Stimulated activated CD4-positive, alpha-beta T cell treated with anti-CD3 and anti-CD28 coated beads, TNF-alpha, amount 100 ng/mL, for 24 hours (primary cell): ENCODE data around the gene RNF212B.
A peak's percentile ranks its signal among the peaks of the same experiment; 100 is the strongest.

Experiments
- DNase-seq, 3 experiments: peaks; one replicate each; pipeline ENCODE4 v3.0.0-alpha.2; 2020; ENCODE audit warnings: low read depth in 3 of 3

The RNF212B gene

DNA sequence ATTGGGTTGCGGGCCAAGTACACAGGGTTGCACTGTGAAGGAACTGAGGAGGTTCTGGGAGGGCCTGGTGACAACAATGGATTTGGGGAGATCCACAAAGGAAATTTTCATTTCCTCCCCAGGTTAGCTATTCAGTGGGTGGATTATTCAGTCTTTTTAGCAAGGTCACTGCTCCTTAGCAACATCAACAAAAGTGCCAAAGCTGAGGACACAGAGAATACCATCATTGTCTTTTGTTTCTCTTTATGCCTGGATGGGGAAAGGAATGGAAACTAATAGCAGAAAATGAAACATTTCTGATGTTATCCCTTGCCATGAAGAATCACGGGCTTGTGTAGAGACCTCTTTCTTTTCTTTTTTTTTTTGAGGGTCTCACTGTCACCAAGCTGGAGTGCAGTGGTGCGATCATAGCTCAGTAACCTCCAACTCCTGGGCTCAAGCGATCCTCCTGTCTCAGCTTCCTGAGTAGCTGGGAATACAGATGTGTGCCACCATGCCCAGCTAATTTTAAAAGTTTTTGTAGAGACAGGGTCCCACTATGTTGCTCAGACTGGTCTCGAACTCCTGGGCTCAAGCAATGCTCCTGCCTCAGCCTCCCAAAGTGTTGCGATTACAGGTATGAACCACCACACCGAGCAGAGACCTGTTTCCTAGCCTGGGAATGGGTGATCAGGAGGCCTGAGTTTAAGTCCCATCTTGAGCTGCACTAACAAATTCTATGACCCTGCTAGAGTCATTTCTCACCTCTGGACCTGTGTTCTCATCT lies 58.5 kb downstream of the RNF212B start:
- no peak for DNase-seq

DNA sequence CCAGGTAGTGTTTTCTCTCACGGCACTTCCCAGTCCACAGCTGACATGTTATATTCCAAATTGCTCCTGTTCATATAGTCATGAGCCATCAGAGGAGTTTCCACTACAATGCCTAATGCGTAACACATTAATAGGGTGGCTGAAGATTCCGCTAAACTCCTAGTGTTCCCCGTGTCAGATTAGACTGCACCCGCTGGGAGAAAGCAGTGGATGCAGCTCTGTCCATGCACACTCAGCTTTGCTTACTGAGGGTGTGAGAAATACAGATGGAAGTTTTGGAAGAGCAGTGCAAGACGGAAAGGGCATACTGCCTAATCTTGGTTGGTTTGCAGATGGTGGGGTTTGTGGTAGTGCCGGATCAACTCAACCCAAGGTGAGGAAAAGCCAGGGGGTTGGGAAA lies 59.4 kb downstream of the RNF212B start:
- DNase-seq: no peak

DNA sequence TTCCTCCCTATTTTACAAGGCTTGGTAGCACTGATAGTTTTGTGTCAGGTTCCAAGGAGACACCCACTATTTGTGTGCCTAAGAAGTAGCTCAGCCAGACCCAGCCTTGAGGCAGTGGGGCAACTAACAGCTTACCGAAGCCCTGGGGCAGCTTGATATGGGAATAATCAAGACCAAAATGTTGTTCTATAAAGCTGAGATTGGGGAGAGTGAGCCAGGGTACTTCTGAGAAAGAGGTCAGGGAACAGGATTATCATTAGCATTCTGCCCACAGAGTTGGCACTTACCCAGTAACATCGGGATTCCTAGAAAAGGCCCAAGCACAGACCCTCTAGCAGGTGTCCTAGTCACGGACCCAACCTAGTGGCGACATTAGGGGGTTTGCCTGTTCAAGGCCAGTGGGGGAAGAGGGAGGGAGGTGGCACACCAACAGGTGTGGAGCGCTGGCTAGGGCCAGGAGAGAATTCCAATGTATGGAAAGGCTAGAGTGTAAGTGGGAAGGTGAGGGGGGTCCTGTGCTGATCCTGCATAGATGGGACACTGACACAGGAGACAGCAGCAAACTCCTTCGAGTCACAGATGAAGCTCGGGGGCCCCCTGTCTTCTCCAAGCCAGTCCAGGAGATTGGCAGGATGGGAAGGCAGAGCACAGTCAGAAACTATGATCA lies 60.0 kb downstream of the RNF212B start:
- DNase-seq: no peak

DNA sequence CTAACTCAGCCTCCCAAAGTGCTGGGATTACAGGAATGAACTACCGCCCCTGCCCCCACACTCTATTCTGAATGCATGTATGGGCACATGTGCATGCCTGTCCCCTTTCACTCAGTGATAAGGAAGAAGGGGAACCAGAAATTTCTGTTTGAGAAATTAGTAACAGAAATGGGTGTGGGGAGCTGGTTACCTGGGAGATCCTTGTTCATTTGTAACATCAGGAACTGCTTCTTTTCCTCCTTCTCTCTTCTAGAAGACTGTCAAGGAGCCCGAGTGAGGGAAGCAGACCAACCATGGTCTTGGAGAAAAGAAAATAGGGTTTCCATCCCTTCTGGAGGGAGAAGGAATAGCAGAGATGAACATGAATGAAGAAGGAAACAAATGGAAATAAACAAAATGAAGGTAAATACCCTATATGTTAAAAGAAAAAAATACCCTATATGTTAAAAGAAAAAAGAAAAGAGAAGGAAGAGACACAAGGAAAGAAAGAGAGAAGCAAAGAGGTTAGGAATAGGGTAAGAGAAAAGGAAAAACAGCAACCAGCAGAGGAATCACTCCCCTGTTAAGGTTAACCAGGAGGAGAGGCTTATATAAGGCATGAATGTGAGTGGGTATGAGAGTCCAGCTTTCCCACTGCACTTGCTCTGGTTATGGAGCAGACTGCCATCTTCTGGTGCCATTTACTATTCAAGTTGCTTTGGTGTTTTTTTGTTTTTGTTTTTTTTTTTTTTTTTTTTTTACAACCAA lies 61.6 kb downstream of the RNF212B start:
- no peak for DNase-seq

DNA sequence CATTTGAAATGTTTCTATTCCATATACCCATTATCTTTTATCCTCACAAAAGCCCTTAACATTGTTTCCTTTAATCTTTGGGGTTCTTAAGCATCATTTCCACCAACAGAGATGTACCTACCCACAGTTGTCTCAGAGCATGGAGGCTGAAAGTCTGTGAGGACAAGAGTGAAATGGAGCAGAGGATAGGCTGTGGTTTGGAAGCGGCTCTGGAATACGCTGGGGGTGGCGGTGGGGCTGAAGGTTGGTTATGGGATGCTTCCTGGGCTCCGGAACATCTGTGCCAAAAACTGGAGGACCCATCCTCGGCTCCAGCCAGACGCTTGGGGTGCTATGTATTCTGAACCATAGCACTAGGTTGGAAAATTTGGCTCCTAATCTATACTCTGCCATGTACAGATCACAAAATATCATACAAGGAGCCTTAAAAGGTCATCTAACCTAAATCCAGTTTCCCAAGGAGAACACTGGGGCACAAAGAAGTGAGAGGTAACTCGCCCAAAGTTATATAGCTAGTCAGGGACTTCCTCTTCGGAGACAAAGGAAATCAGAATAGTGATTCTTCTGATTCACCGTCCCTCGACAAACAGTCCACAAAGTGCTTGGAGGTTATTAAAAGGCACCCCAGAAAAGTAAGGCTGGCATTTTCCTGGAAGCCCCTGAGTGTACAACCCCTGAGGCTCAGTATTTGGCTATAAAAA lies 62.4 kb downstream of the RNF212B start:
- DNase-seq: no peak

DNA sequence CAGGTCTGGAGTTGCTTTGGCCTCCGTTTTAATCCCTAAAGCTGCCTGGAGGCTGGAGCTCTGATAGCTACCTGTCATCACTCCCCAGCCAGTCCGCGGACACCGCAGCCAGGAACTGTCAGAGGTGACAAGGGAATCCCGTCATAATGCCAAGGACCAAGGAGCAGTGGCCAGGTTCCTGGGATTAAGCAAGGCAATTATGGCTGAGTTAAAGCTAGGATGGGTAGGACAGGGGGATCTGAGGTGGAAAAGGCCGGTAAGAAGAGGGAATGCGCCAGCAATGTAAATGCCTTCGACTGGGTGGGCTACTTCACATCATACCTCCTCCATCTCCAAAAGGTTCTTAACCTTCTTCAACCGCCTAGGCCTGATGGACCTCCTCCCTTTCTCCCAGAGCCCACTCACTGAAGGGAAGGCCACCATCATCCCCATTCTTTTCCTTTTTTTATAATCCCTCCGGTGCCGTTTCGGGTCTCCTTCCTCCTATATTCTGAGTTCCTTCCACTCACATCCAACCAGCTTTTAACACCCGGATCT lies 63.0 kb downstream of the RNF212B start:
- no peak for DNase-seq

DNA sequence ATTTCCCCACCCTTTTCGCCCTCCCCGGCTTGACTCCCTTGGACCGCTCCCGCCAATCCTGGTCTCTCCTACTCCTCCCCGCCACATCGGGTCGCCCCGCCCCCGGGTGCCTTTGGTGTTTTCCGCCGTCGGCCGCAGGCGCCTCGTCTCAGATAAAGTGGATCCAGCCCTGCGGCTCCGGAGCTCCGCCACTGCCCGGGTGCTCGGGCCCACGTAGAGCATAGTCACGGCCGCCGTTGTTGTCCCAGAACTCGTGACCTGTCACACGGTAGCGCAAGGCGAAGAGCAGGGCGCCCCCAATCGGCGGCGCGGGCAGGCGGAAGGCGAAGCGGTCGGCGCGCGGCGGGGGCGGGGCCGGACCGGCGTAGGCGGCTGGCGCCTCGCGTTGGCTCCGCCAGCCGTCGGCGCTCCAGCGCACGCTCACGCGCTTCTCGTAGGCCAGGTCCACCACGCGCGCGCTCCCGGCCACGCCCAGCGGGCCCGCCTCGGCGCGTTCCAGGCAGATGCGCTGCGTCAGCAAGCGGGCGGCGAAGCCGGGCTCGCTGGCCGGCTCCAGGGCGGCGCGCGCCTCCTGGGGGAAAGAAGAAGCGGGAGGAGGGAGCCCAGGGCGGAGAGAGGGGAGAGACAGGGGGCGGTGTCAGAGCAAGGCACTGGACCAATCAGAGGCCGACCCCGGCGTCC lies 63.7 kb downstream of the RNF212B start:
- DNase-seq: peak; percentile 91 to 97 (median 96)

DNA sequence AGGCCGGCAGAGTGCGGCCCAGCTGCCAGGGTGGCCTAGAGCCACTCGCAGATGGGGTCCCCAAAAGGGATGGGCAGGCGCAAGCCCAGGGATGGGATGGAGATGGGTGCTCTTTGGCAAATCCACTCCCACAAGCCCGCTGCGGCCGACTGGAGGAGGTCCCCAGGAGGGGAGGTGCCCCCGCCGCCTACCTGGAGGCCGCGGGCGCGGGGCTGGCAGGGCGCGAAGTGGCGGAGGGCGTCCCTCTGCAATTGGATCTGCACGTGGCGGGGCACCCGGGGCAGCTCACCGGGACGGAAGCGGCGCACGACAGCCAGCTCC lies 64.2 kb downstream of the RNF212B start:
- no peak for DNase-seq

DNA sequence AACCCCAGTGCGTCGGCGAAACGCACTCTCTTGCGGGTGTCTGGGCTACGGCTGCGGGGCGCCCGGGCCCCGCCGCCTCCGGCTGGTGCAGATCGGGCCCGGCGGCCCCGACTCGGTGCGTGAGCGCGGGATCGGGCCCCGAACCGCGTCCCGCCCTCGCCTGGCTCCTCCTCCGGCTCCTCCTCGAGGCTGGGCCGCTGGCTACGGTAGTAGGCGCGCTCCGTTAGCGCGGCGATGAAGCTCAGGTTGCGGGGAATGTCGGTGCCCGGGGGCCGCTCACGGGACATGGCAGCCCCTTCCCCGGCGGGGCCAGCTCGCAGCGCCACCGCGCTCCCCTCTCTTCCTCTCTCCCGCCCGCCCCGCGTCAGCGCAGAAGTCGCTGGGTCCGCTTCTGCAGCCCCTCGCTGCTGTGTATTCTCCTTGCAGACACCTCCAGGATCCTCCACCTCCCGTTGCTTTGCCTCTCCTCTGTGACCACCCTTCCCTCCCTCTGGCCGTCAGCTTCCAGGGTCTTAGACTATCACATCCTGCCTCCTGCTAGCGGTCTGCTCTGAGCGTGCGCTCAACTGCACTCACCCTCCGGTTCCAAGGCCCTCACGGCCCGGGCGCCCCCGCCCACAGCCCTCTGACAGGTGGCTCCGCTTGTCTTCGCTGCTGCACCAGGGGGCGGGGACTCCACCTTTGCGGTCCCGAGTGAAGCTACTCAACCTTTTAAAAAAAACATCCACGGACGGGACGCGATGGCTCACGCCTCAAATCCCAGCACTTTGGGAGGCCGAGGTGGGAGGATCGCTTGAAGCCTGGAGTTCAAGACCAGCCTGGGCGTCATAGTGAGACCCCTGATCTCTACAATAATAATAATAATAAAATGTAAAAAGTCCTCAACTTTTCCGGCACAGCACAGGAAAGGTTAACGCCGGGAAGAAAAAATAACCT lies 64.8 kb downstream of the RNF212B start, which contains the start of gene PPP1R3E:
TSS of gene PPP1R3E (minus strand) at position 570 of the 936 bp plus-strand sequence. CDS start at position 287, 283 bp downstream.
- DNase-seq: peak; percentile 68 to 91 (median 78)

DNA sequence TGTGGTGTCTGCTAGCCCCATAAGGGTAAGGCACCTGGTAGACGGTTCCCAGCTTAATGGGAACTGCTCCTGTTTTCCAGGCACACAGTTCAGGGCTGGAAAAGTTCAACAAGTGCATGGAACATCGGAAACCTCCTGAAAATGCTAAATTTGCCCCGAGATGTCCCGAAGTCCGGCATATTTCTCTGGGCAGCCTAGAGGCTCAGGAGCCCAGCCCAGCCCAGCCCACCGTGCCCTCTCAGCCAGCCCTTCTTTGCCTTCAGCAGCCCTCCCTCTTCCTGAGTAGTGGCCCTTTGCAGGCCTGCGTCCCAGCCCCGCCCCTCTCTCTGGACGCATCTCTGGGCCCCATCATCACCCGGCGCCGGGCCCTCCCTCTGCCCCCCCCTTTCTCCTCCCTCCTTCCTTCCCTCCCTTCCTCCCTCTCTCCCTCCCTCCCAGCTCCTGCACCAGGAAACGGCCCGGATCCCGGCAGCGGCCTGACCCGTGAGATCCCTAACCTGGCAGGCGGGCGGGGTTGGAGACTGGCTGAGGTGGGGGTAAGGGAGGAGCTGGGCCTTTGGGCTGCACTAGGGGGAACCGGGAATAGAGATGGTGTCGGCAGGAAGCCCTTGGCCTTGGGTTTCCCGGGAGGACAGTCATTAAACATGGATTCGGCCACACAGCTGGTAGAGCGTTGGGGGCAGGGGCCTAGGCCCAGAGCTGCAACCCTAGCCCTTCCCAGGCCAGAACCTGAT lies 68.8 kb downstream of the RNF212B start, which contains the start of gene BCL2L2:
TSS of gene BCL2L2 (plus strand) at position 422 of the 734 bp plus-strand sequence. CDS start 935 bp downstream, outside the sequence.
- no peak for DNase-seq

DNA sequence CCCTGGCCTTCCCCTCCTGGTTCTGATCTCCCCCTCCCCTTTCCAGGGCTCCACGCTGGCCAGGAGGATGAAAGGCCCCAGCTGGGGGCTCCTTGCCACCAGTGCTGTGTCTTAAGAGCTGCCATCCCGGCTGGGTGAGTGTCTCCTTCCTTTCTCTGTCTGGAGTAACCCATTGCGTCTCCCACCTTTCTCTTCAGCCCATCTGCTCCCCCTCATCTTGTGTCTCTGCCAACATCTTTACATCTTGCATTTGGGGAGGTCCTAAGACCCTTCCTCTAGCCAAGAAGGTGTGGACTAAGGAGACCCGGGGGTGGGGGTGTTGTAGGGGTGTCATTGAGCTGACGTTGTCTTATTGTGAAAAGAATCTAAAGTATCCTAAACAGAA lies 69.4 kb downstream of the RNF212B start:
- DNase-seq: no peak

DNA sequence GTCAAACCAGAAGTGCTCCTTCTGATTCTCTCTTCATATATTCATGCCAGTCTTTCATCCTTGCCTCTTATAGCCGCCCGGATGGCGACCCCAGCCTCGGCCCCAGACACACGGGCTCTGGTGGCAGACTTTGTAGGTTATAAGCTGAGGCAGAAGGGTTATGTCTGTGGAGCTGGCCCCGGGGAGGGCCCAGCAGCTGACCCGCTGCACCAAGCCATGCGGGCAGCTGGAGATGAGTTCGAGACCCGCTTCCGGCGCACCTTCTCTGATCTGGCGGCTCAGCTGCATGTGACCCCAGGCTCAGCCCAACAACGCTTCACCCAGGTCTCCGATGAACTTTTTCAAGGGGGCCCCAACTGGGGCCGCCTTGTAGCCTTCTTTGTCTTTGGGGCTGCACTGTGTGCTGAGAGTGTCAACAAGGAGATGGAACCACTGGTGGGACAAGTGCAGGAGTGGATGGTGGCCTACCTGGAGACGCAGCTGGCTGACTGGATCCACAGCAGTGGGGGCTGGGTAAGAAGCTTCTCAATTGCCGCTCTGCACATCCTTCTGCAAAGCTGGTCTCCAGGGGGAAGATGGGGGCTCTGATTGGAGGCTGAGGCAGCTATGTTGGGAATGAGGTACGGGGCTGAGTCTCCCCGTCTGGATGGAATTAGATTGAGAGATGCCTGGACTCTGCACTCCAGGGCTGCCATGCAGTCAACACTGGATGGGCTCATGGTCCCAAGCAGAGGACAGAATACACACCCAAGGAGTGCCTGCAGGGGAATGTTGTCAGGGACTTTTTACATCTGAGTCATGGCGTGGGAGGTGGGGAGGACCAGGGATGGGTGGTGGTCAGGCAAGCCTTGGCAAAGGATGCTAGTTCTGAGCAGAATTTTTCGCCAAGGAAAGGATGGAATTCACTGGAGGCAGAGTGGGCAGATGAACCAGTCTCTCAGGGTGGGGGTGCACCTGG lies 70.2 kb downstream of the RNF212B start:
- no peak for DNase-seq

DNA sequence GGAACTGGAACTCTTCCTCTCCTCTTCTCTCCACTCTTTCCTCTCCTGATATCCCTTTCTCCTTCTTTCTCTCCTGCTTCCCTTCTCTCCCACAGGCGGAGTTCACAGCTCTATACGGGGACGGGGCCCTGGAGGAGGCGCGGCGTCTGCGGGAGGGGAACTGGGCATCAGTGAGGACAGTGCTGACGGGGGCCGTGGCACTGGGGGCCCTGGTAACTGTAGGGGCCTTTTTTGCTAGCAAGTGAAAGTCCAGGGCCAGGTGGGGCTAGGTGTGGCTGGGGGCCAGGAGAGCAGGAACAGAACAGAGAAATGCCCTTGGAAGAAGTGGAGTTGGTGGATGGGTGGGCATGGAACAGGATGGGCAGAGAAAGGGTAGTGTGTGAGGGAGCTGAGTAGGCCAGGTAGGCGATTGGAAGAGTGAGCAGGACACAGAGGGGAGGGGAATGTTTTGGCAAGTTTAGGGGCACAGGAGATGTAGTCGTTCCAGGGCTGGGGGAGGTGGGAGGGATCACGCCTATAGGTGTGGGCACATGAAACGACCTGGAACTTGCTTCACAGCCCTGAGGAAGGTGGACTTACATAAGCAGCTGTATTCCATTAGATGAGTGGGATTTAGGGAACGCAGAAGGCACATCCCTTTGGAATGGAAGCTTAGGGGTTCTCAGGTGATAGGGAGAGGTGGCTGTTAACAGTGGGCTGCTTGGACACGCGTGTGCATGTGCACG lies 71.1 kb downstream of the RNF212B start:
- DNase-seq: no peak

DNA sequence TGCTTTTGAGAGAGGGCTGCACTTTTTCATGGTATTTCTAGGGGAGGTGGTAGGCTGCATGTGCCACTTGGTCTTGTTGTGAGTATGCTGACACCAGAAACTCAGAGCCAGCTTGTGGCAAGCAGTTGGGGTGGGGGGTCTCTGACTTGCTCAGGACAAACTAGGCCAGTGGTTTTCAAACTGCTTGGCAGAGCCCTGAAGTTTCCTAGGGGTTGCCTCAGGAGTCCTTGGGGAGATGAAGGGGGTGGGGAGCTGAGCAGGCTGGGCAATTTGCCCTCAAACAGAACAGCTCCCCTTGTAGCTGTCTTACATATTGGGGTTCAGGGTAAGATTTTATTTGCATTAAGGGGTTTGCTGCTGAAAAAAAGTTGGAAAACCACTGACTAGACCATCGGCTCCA lies 72.8 kb downstream of the RNF212B start:
- DNase-seq: no peak

DNA sequence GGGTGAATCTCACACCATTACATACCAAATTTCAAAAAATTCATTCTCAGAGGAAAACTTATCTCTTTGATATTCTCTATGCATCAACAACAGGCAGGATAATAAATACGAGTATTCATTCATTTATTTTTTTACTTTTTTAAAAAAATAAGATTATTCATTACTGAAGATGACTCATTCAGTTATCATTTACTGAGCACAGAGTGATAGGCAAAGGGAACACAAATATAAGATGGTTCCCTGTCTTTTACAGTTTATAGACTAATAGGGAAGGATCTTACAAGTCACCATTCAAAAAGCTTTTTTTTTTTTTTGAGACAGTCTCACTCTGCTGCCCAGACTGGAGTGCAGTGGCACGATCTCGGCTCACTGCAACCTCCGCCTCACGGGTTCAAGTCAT lies 78.6 kb downstream of the RNF212B start:
- DNase-seq: no peak

DNA sequence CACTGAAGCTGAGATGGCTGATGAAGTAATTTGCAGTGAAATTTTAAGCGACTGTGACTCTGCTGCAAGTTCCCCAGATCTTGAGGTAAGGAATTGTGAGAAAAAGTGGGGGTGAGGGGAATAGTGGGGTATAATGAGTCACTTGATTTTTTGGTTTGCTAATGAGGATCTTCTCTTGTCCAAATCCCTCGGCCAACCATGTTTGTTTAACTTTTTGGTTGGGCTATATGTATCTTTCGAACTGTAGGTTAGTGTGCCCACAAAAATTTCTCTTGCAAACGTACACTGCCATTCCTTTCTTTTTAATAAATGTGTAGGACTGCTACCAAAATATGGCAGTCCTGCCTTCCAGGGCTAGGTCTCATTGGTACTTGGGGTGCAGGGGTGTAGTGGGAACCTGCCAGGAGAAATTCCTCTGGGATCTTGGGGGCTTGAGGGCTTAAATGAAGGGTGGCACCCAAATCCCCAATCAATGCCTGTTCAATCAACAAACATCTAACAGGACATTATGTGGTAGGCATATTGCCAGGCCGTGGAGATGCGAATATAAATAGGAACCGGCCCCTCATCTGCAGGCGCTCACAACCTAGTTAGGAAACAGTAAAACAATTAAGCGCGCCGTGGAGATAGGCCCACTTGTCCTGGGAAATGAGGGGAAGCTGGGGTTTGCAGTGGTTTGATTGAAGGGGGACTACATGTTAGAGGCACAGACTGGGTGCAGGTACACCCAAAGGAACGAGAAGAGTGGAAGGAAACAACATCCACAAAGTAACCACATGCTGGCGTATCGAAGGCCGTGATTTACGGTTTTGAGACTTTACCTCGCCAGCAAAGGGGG lies 82.2 kb downstream of the RNF212B start:
- no peak for DNase-seq
